GM23248 (cell line): ENCODE measurements around the gene SLC30A3.

Source experiments
- EZH2 ChIP-seq: fragments of 200-600 bp; sonication (generic); IDR thresholded peaks from 2 replicates; pipeline ENCODE4 v1.6.1; 2018; ENCODE audit warnings: antibody characterized with exemption, mild to moderate bottlenecking; ENCODE audit not compliant: insufficient read depth, poor library complexity, severe bottlenecking
- EZH2phosphoT487 ChIP-seq: fragments of 200-600 bp; sonication (generic); IDR thresholded peaks from 2 replicates; pipeline ENCODE4 v1.6.1; 2018; ENCODE audit warnings: antibody characterized with exemption, moderate library complexity, mild to moderate bottlenecking, low read depth; ENCODE audit not compliant: insufficient read depth

- TF ChIP-seq EZH2 (no peak), EZH2phosphoT487 (no peak)
These were observed 33.6 kb upstream of the SLC30A3 start for GRCh38 chr2:27296481-27296880.
